Erythroblast (primary cell): Measurements from ENCODE around the gene ATG7.

Source experiments
- GATA1 ChIP-seq: IDR thresholded peaks from 2 replicates; pipeline ENCODE4 v1.6.1; 2011; ENCODE audit warnings: low read depth, mild to moderate bottlenecking, control low read depth, low read length, moderate library complexity
- POLR2A ChIP-seq: IDR thresholded peaks from 2 replicates; pipeline ENCODE4 v1.6.1; 2011; ENCODE audit warnings: mild to moderate bottlenecking, low read length

GRCh38 chr3:11251807-11252176 lies 20.4 kb upstream of the ATG7 start:
- TF ChIP-seq POLR2A (no peak), GATA1 (no peak)
